Mucosa of rectum (tissue), 2 donors: ENCODE results near the gene LONRF3.

ENCODE experiments used
- H3K27ac ChIP-seq, 2 donors: one replicate each; pipeline ENCODE4 v1.7.0; 2013; ENCODE audit warnings: inconsistent platforms in 2 of 2, low read depth in 2 of 2, low read length in 2 of 2
- H3K27me3 ChIP-seq, 2 donors: one replicate each; pipeline ENCODE4 v1.7.0; 2013; ENCODE audit warnings: low read length in 2 of 2; ENCODE audit not compliant: control insufficient read depth in 2 of 2, insufficient read depth in 2 of 2
- H3K36me3 ChIP-seq, 2 donors: one replicate each; pipeline ENCODE4 v1.7.0; 2013; ENCODE audit warnings: low read length in 2 of 2; ENCODE audit not compliant: control insufficient read depth in 2 of 2, insufficient read depth in 2 of 2
- H3K4me1 ChIP-seq, 2 donors: one replicate each; pipeline ENCODE4 v1.7.0; 2013; ENCODE audit warnings: low read length in 2 of 2, mild to moderate bottlenecking in 1 of 2; ENCODE audit not compliant: control insufficient read depth in 2 of 2, insufficient read depth in 2 of 2
- H3K4me3 ChIP-seq, 2 donors: one replicate each; pipeline ENCODE4 v1.7.0; 2013; ENCODE audit warnings: low read length in 2 of 2
- H3K9ac ChIP-seq, 2 donors: one replicate each; pipeline ENCODE4 v1.7.0; 2013; ENCODE audit warnings: low read length in 2 of 2, low read depth in 1 of 2, mild to moderate bottlenecking in 1 of 2
- H3K9me3 ChIP-seq, 2 donors: one replicate each; pipeline ENCODE4 v1.7.0; 2013; ENCODE audit warnings: low read length in 2 of 2; ENCODE audit not compliant: control insufficient read depth in 2 of 2
- donor health status: healthy.
- donor health status: Normal muscosa, but diverticular disease.

Gene LONRF3

GRCh38 chrX:118974088-118974907 is at the start of gene LONRF3:
LONRF3 (plus strand) TSS chrX:118974618; CDS start chrX:118974781, 163 bp downstream.
- peak within 1 kb of the TSS; percentile 71 to 72 for H3K4me3 ChIP-seq
- peak within 1 kb of the TSS; percentile 78 to 80 for H3K27ac ChIP-seq
- H3K9ac ChIP-seq: peak within 1 kb of the TSS; percentile 70 to 80
- H3K9me3 ChIP-seq: no peaks in the 10 kb centered on the region
- no peaks in the 10 kb centered on the region for H3K36me3 ChIP-seq
- H3K4me1 ChIP-seq: peaks cover 3 to 12% of the 10 kb centered on the region in 2 donors
- H3K27me3 ChIP-seq: peaks cover 4 to 9% of the 10 kb centered on the region in 2 donors

- Histone ChIP-seq H3K9me3 (no peaks in the 10 kb centered on the region), H3K36me3 (no peaks in the 10 kb centered on the region), H3K27me3 (no peaks in the 10 kb centered on the region), H3K4me3 (no peak overlapping the region), H3K4me1 (no peaks in the 10 kb centered on the region), H3K27ac (no peak overlapping the region), H3K9ac (no peak overlapping the region)
These were observed 46.3 kb upstream of the LONRF3 start for GRCh38 chrX:118928151-118928550.

GRCh38 chrX:118935352-118935751 is 39.1 kb upstream of the LONRF3 start:
- no peak overlapping the region for H3K9ac ChIP-seq
- no peaks in the 10 kb centered on the region for H3K9me3 ChIP-seq
- no peak overlapping the region for H3K27ac ChIP-seq
- H3K4me1 ChIP-seq: no peaks in the 10 kb centered on the region
- H3K4me3 ChIP-seq: no peak overlapping the region
- no peaks in the 10 kb centered on the region for H3K27me3 ChIP-seq
- no peaks in the 10 kb centered on the region for H3K36me3 ChIP-seq

GRCh38 chrX:118941147-118941546 is 33.3 kb upstream of the LONRF3 start:
- Histone ChIP-seq H3K36me3 (no peaks in the 10 kb centered on the region), H3K27me3 (no peaks in the 10 kb centered on the region), H3K4me3 (no peak overlapping the region), H3K9ac (no peak overlapping the region), H3K27ac (no peak overlapping the region), H3K4me1 (no peaks in the 10 kb centered on the region), H3K9me3 (no peaks in the 10 kb centered on the region)

GRCh38 chrX:118943102-118943501 is 31.3 kb upstream of the LONRF3 start:
- Histone ChIP-seq H3K27ac (no peak overlapping the region), H3K27me3 (no peaks in the 10 kb centered on the region), H3K9me3 (no peaks in the 10 kb centered on the region), H3K4me1 (no peaks in the 10 kb centered on the region), H3K4me3 (no peak overlapping the region), H3K9ac (no peak overlapping the region), H3K36me3 (no peaks in the 10 kb centered on the region)

- no peak overlapping the region for H3K4me3 ChIP-seq
- no peaks in the 10 kb centered on the region for H3K4me1 ChIP-seq
- no peaks in the 10 kb centered on the region for H3K27me3 ChIP-seq
- H3K36me3 ChIP-seq: no peaks in the 10 kb centered on the region
- no peak overlapping the region for H3K9ac ChIP-seq
- H3K9me3 ChIP-seq: no peaks in the 10 kb centered on the region
- no peak overlapping the region for H3K27ac ChIP-seq
These were observed 28.5 kb upstream of the LONRF3 start for GRCh38 chrX:118945921-118946320.

- no peak overlapping the region for H3K9ac ChIP-seq
- no peaks in the 10 kb centered on the region for H3K36me3 ChIP-seq
- H3K4me1 ChIP-seq: no peaks in the 10 kb centered on the region
- no peaks in the 10 kb centered on the region for H3K27me3 ChIP-seq
- H3K27ac ChIP-seq: no peak overlapping the region
- H3K9me3 ChIP-seq: no peaks in the 10 kb centered on the region
- no peak overlapping the region for H3K4me3 ChIP-seq
These were observed 26.1 kb upstream of the LONRF3 start for GRCh38 chrX:118948270-118948669.

GRCh38 chrX:118961866-118962560 is 12.4 kb upstream of the LONRF3 start:
- no peak overlapping the region for H3K4me3 ChIP-seq
- H3K9ac ChIP-seq: no peak overlapping the region
- H3K36me3 ChIP-seq: no peaks in the 10 kb centered on the region
- H3K27ac ChIP-seq: no peak overlapping the region
- H3K27me3 ChIP-seq: no peaks in the 10 kb centered on the region
- H3K9me3 ChIP-seq: no peaks in the 10 kb centered on the region
- H3K4me1 ChIP-seq: peaks cover 0 to 2% of the 10 kb centered on the region in 2 donors

GRCh38 chrX:118963159-118963558 is 11.3 kb upstream of the LONRF3 start:
- Histone ChIP-seq H3K4me1 (peaks cover 0 to 2% of the 10 kb centered on the region in 2 donors), H3K27me3 (no peaks in the 10 kb centered on the region), H3K4me3 (no peak overlapping the region), H3K9ac (no peak overlapping the region), H3K9me3 (no peaks in the 10 kb centered on the region), H3K36me3 (no peaks in the 10 kb centered on the region), H3K27ac (no peak overlapping the region)

GRCh38 chrX:118964252-118964651 is 10.2 kb upstream of the LONRF3 start:
- Histone ChIP-seq H3K27me3 (no peaks in the 10 kb centered on the region), H3K27ac (no peak overlapping the region), H3K4me3 (no peak overlapping the region), H3K36me3 (no peaks in the 10 kb centered on the region), H3K4me1 (peaks cover 0 to 2% of the 10 kb centered on the region in 2 donors), H3K9me3 (no peaks in the 10 kb centered on the region), H3K9ac (no peak overlapping the region)
